DND-41 (cell line): ENCODE data around the gene PDSS1.

Experiments used
- ATAC-seq: fragments of 200-7000 bp; cut with Tn5 transposase; 3 replicates; pipeline ENCODE4 v1.9.1; 2021; ENCODE audit warnings: low read depth; ENCODE audit not compliant: insufficient read depth
- DNase-seq: peaks from one replicate; pipeline ENCODE4 v3.0.0-alpha.2; 2020
- H2AFZ ChIP-seq: 2 replicates; pipeline ENCODE4 v1.6.0; 2012; ENCODE audit warnings: low read depth, low read length
- H3K27ac ChIP-seq: 2 replicates; pipeline ENCODE4 v1.5.1; 2012; ENCODE audit warnings: low read length, inconsistent platforms
- H3K27me3 ChIP-seq: fragments of 200-600 bp; sonication (generic); 2 replicates; pipeline ENCODE4 v1.6.0; 2012; ENCODE audit warnings: low read length, mild to moderate bottlenecking, inconsistent platforms; ENCODE audit not compliant: insufficient read depth, poor library complexity
- H3K36me3 ChIP-seq: 2 replicates; pipeline ENCODE4 v1.5.1; 2012; ENCODE audit warnings: low read length, inconsistent platforms; ENCODE audit not compliant: insufficient read depth
- H3K4me1 ChIP-seq: 2 replicates; pipeline ENCODE4 v1.5.1; 2012; ENCODE audit warnings: mild to moderate bottlenecking, low read length; ENCODE audit not compliant: insufficient read depth
- H3K4me2 ChIP-seq: 2 replicates; pipeline ENCODE4 v1.6.0; 2012; ENCODE audit warnings: mild to moderate bottlenecking, moderate library complexity, low read length, inconsistent platforms; ENCODE audit not compliant: insufficient read depth
- H3K4me3 ChIP-seq, 2 experiments: fragments of 200-600 bp in 1 of 2; shearing (Covaris generic) in 1 of 2; 2 replicates each; pipeline ENCODE4 v1.5.1; 2012 to 2016; ENCODE audit warnings: inconsistent platforms in 2 of 2, low read length in 2 of 2, mild to moderate bottlenecking in 2 of 2, low read depth in 1 of 2, moderate library complexity in 1 of 2
- H3K79me2 ChIP-seq: 2 replicates; pipeline ENCODE4 v1.6.0; 2012; ENCODE audit warnings: low read length, inconsistent platforms; ENCODE audit not compliant: insufficient read depth
- H3K9ac ChIP-seq: 2 replicates; pipeline ENCODE4 v1.6.0; 2012; ENCODE audit warnings: low read depth, mild to moderate bottlenecking, inconsistent platforms, low read length, moderate library complexity
- H3K9me3 ChIP-seq: 2 replicates; pipeline ENCODE4 v1.5.1; 2012; ENCODE audit warnings: low read length, moderate library complexity, mild to moderate bottlenecking, inconsistent platforms; ENCODE audit not compliant: insufficient read depth, severe bottlenecking
- H4K20me1 ChIP-seq: 2 replicates; pipeline ENCODE4 v1.6.0; 2012; ENCODE audit warnings: low read length; ENCODE audit not compliant: insufficient read depth
- CTCF ChIP-seq: IDR thresholded peaks from 2 replicates; pipeline ENCODE4 v1.5.1; 2012; ENCODE audit warnings: borderline replicate concordance, low read length, moderate library complexity, mild to moderate bottlenecking; ENCODE audit not compliant: poor library complexity, severe bottlenecking; ENCODE audit errors: extremely low read depth
- EZH2 ChIP-seq: IDR thresholded peaks from 3 replicates; pipeline ENCODE4 v1.6.1; 2012; ENCODE audit warnings: borderline replicate concordance, low read depth, mild to moderate bottlenecking, moderate library complexity, low read length, inconsistent platforms; ENCODE audit not compliant: severe bottlenecking

Gene PDSS1

DNA sequence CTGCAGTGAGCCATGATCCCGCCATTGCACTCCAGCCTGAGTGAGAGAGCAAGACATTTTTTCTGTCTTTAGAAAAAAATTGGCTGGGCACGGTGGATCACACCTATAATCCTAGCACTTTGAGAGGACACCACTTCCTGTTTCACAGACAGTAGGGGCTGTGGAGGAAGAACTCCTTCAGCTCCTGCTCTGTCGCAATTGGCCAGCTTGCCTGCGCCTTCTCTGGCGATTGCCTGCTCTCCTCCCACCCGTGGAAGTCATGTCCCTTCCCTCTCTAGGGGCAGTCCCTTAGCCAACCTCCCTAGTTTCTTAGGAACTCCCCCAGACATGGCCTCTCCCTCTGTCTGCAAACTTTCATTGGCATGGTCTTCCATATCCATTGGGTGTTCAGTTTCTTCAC is 8.7 kb downstream of the PDSS1 start:
- no peak overlapping the region for H2AFZ ChIP-seq
- DNase-seq, result no peak
- peaks cover 38% of the 10 kb centered on the region for H4K20me1 ChIP-seq
- H3K9ac ChIP-seq, result no peak overlapping the region
- peaks cover 61% of the 10 kb centered on the region for H3K79me2 ChIP-seq
- H3K4me3 ChIP-seq, result no peak overlapping the region
- H3K27me3 ChIP-seq, result no peaks in the 10 kb centered on the region
- no peak for TF ChIP-seq EZH2
- no peak for TF ChIP-seq CTCF
- no peak overlapping the region for H3K4me2 ChIP-seq
- peaks cover 8% of the 10 kb centered on the region for H3K4me1 ChIP-seq
- H3K27ac ChIP-seq, result peak overlapping the region; percentile 47
- H3K36me3 ChIP-seq, result peaks cover 75% of the 10 kb centered on the region
- H3K9me3 ChIP-seq, result no peaks in the 10 kb centered on the region
- ATAC-seq, result peak; percentile 73

- H3K4me3 ChIP-seq, result no peak overlapping the region
- no peak for TF ChIP-seq CTCF
- H3K9me3 ChIP-seq, result no peaks in the 10 kb centered on the region
- peaks cover 3% of the 10 kb centered on the region; the same call in 1 of the 2 replicates for H3K4me1 ChIP-seq
- H3K4me2 ChIP-seq, result no peak overlapping the region
- no peaks in the 10 kb centered on the region for H3K27me3 ChIP-seq
- H3K9ac ChIP-seq, result no peak overlapping the region
- ATAC-seq (no peak), DNase-seq (no peak)
- H3K79me2 ChIP-seq, result peaks cover 54% of the 10 kb centered on the region
- H4K20me1 ChIP-seq, result peaks cover 31% of the 10 kb centered on the region
- no peak overlapping the region for H3K27ac ChIP-seq
- peaks cover 68% of the 10 kb centered on the region for H3K36me3 ChIP-seq
- H2AFZ ChIP-seq, result no peak overlapping the region
Measured at GRCh38 chr10:26706936-26707335, 9.4 kb downstream of the PDSS1 start.

DNA sequence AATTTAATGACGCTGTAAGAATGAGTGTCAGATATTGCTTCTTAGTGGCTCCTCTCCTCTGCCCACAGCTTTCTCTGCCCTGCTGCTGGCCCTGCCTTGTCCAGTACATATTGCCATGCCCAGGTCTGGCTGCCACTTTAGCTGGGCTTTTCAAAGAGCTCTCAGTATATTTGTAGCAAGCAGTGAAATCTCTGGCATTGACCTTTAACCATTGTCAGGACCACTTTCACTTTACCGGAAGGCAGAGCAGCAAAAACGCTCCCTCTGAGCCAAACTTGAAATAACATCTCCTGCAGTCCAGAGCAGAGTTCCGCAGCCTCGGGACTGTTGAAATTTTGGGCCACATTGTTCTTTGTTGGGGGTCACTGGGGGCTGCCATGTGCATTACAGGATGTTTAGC is 13.8 kb downstream of the PDSS1 start:
- ATAC-seq, result no peak
- Histone ChIP-seq H3K4me1 (no peaks in the 10 kb centered on the region), H3K9me3 (no peaks in the 10 kb centered on the region), H3K27me3 (no peaks in the 10 kb centered on the region), H3K79me2 (peaks cover 30% of the 10 kb centered on the region), H3K4me3 (no peak overlapping the region), H3K27ac (no peak overlapping the region), H4K20me1 (peaks cover 22% of the 10 kb centered on the region), H3K36me3 (peaks cover 61% of the 10 kb centered on the region), H2AFZ (no peak overlapping the region), H3K9ac (no peak overlapping the region), H3K4me2 (no peak overlapping the region)
- TF ChIP-seq EZH2, result no peak
- no peak for TF ChIP-seq CTCF
- no peak for DNase-seq
